Lung (tissue), 12 donors: ENCODE results near the gene RBM48. TPM values are rescaled to one million over a fixed set of nuclear protein-coding genes. Genes with fewer than 3 reads are reported as not detected.

Experiments
- ATAC-seq: fragments of 200-7000 bp; cut with Tn5 transposase; one replicate; pipeline ENCODE4 v1.9.1; 2020; ENCODE audit warnings: moderate number of reproducible peaks; ENCODE audit not compliant: insufficient read depth, low FRiP score
- DNase-seq, 3 donors: peaks; one replicate each; pipeline ENCODE4 v3.0.0-alpha.2; 2013 to 2017
- H3K27ac ChIP-seq, 2 donors: one replicate each; pipeline ENCODE4 v1.5.1; 2013; ENCODE audit warnings: mild to moderate bottlenecking in 2 of 2, moderate library complexity in 2 of 2, control low read depth in 1 of 2, inconsistent platforms in 1 of 2, low read depth in 1 of 2, low read length in 1 of 2
- H3K27me3 ChIP-seq, 3 donors: one replicate each; pipeline ENCODE4 v1.5.1; 2013; ENCODE audit warnings: low read length in 2 of 3; ENCODE audit not compliant: control insufficient read depth in 3 of 3, insufficient read depth in 3 of 3
- H3K36me3 ChIP-seq, 4 donors: one replicate each; pipeline ENCODE4 v1.5.1; 2013; ENCODE audit warnings: low read length in 4 of 4, mild to moderate bottlenecking in 1 of 4, moderate library complexity in 1 of 4; ENCODE audit not compliant: control insufficient read depth in 4 of 4, insufficient read depth in 4 of 4
- H3K4me1 ChIP-seq, 5 donors: one replicate each; pipeline ENCODE4 v1.5.1; 2013; ENCODE audit warnings: low read length in 5 of 5, mild to moderate bottlenecking in 2 of 5, moderate library complexity in 1 of 5; ENCODE audit not compliant: control insufficient read depth in 5 of 5, insufficient read depth in 5 of 5
- H3K4me3 ChIP-seq: one replicate; pipeline ENCODE4 v1.5.1; 2013; ENCODE audit warnings: mild to moderate bottlenecking, control low read depth, moderate library complexity
- H3K9ac ChIP-seq, 2 donors: one replicate each; pipeline ENCODE4 v1.5.1; 2013; ENCODE audit warnings: low read length in 2 of 2, control low read depth in 1 of 2; ENCODE audit not compliant: insufficient read depth in 1 of 2
- H3K9me3 ChIP-seq, 4 donors: one replicate each; pipeline ENCODE4 v1.5.1; 2013; ENCODE audit warnings: low read length in 3 of 4, mild to moderate bottlenecking in 1 of 4, moderate library complexity in 1 of 4; ENCODE audit not compliant: control insufficient read depth in 4 of 4, insufficient read depth in 3 of 4
- CTCF ChIP-seq: IDR thresholded peaks from 2 replicates; pipeline ENCODE4 v1.5.1; 2012; ENCODE audit warnings: mild to moderate bottlenecking; ENCODE audit errors: control extremely low read depth, extremely low read depth
- WGBS, 2 donors: extraction: QIAGEN DNeasy Blood & Tissue Kit; methylation state at CpG; one replicate each; pipeline ENCODE4 v1.1.7; 2013; 5-methylcytosine and 5-hydroxymethylcytosine counted together
- polyA plus RNA-seq, 2 donors: library from polyadenylated mRNA; stranded (reverse); fragments of 200-250 nt; gene quantifications; one replicate each; pipeline ENCODE4 v1.2.1, GENCODE V29; 2013
- total RNA-seq, 2 donors: library from RNA; depleted of rRNA in 1 of 2; stranded (reverse); fragments of >200 nt in 1 of 2; gene quantifications; one replicate each; pipeline ENCODE4 v1.2.1, GENCODE V29; 2014 to 2021
- donor health status: control.
- donor health status: control.
- donor health status: Bipolar disorder and iron deficiency.
- donor health status: healthy.
- donor health status: DM: yes; HTN: yes; CAD: no.

Gene RBM48
- total and polyA plus RNA-seq, 4 donors: 6.2 to 19.5 (median 8.2) TPM

- Histone ChIP-seq H3K4me1 (no peaks in the 10 kb centered on the region), H3K9ac (no peak overlapping the region), H3K9me3 (no peaks in the 10 kb centered on the region), H3K27ac (no peak overlapping the region), H3K36me3 (peaks cover 10 to 31% (median 22%) of the 10 kb centered on the region in 4 donors), H3K4me3 (no peak overlapping the region), H3K27me3 (no peaks in the 10 kb centered on the region)
- peak in 1 of 3 donors; percentile 15 for DNase-seq
- no peak for TF ChIP-seq CTCF
- WGBS, 2 donors: 47 to 66% methylated on average over 4 of the region's 4 CpGs
- ATAC-seq: no peak
Measured at GRCh38 chr7:92569137-92569536, 40.5 kb downstream of the RBM48 start.

GRCh38 chr7:92576296-92576695 lies 47.7 kb downstream of the RBM48 start:
- H3K4me1 ChIP-seq: no peaks in the 10 kb centered on the region
- DNase-seq (no peak), ATAC-seq (no peak)
- no peaks in the 10 kb centered on the region for H3K27me3 ChIP-seq
- peaks cover 11 to 37% (median 30%) of the 10 kb centered on the region in 4 donors for H3K36me3 ChIP-seq
- no peak overlapping the region for H3K4me3 ChIP-seq
- no peak overlapping the region for H3K9ac ChIP-seq
- no peak for TF ChIP-seq CTCF
- 94% methylated on average over 3 of the region's 3 CpGs for WGBS, 2 donors
- H3K9me3 ChIP-seq: no peaks in the 10 kb centered on the region
- H3K27ac ChIP-seq: no peak overlapping the region

GRCh38 chr7:92582948-92583347 lies 54.4 kb downstream of the RBM48 start:
- no peak for DNase-seq
- no peak for ATAC-seq
- 96 to 100% methylated on average over 1 of the region's 1 CpG for WGBS, 2 donors
- Histone ChIP-seq H3K9ac (no peak overlapping the region), H3K9me3 (no peaks in the 10 kb centered on the region), H3K4me1 (peaks cover 0 to 17% (median 3%) of the 10 kb centered on the region in 5 donors), H3K27ac (no peak overlapping the region), H3K36me3 (peaks cover 5 to 17% (median 12%) of the 10 kb centered on the region in 4 donors), H3K27me3 (no peaks in the 10 kb centered on the region), H3K4me3 (no peak overlapping the region)
- TF ChIP-seq CTCF: no peak

- Histone ChIP-seq H3K4me3 (no peak overlapping the region), H3K9me3 (no peaks in the 10 kb centered on the region), H3K4me1 (peaks cover 6 to 31% (median 15%) of the 10 kb centered on the region in 5 donors), H3K27me3 (no peaks in the 10 kb centered on the region), H3K27ac (no peak overlapping the region), H3K9ac (no peak overlapping the region), H3K36me3 (peaks cover 0 to 10% (median 4%) of the 10 kb centered on the region in 4 donors)
- DNase-seq (no peak), ATAC-seq (no peak)
- no peak for TF ChIP-seq CTCF
Measured at GRCh38 chr7:92584953-92585352, 56.4 kb downstream of the RBM48 start.
